ENCODE results near the gene POU6F2.

POU6F2 gene

GRCh38 chr7:39098506-39098905 lies 120.8 kb downstream of the POU6F2 start:
- TF ChIP-seq CTCF (IDR thresholded peaks at IDR 0.05; ENCODE audit: extremely low read depth, insufficient read depth, missing control alignments): no peak
- in situ Hi-C loops (cut with MboI; ENCODE audit: low pct_unique_long_range_greater_than_20kb, low sequenced_read_pairs, unreplicated experiment): no loop called here
- DNase-seq (ENCODE audit: low spot score): no peak

GRCh38 chr7:39099146-39099545 lies 121.4 kb downstream of the POU6F2 start:
- no peak for TF ChIP-seq CTCF (IDR thresholded peaks at IDR 0.05; ENCODE audit: extremely low read depth, insufficient read depth, missing control alignments)
- DNase-seq (ENCODE audit: low spot score): no peak
- in situ Hi-C loops (cut with MboI; ENCODE audit: low pct_unique_long_range_greater_than_20kb, low sequenced_read_pairs, unreplicated experiment): no loop called here

GRCh38 chr7:39100270-39100669 lies 122.6 kb downstream of the POU6F2 start:
- TF ChIP-seq CTCF (IDR thresholded peaks at IDR 0.05; ENCODE audit: extremely low read depth, insufficient read depth, missing control alignments): no peak
- in situ Hi-C loops (cut with MboI; ENCODE audit: low pct_unique_long_range_greater_than_20kb, low sequenced_read_pairs, unreplicated experiment): no loop called here
- DNase-seq (ENCODE audit: low spot score): no peak

- TF ChIP-seq CTCF (IDR thresholded peaks at IDR 0.05; ENCODE audit: extremely low read depth, insufficient read depth, missing control alignments): no peak
- in situ Hi-C loops (cut with MboI; ENCODE audit: low pct_unique_long_range_greater_than_20kb, low sequenced_read_pairs, unreplicated experiment): no loop called here
- no peak for DNase-seq (ENCODE audit: low spot score)
Observed at GRCh38 chr7:39102234-39102633, 124.5 kb downstream of the POU6F2 start.

GRCh38 chr7:39105720-39106119 lies 128.0 kb downstream of the POU6F2 start:
- no peak for TF ChIP-seq CTCF (IDR thresholded peaks at IDR 0.05; ENCODE audit: extremely low read depth, insufficient read depth, missing control alignments)
- in situ Hi-C loops (cut with MboI; ENCODE audit: low pct_unique_long_range_greater_than_20kb, low sequenced_read_pairs, unreplicated experiment): no loop called here
- DNase-seq (ENCODE audit: low spot score): no peak

- DNase-seq (ENCODE audit: low spot score): no peak
- no peak for TF ChIP-seq CTCF (IDR thresholded peaks at IDR 0.05; ENCODE audit: extremely low read depth, insufficient read depth, missing control alignments)
- in situ Hi-C loops (cut with MboI; ENCODE audit: low pct_unique_long_range_greater_than_20kb, low sequenced_read_pairs, unreplicated experiment): no loop called here
Observed at GRCh38 chr7:39125846-39126245, 148.1 kb downstream of the POU6F2 start.

GRCh38 chr7:39127058-39127457 lies 149.3 kb downstream of the POU6F2 start:
- TF ChIP-seq CTCF (IDR thresholded peaks at IDR 0.05; ENCODE audit: extremely low read depth, insufficient read depth, missing control alignments): no peak
- DNase-seq (ENCODE audit: low spot score): no peak
- in situ Hi-C loops (cut with MboI; ENCODE audit: low pct_unique_long_range_greater_than_20kb, low sequenced_read_pairs, unreplicated experiment): no loop called here
